Smooth muscle cell (in vitro differentiated cells): ENCODE measurements around the gene XIST. TPM values are rescaled to one million over a fixed set of nuclear protein-coding genes. Genes with fewer than 3 reads are reported as not detected.

Source experiments
- DNase-seq: peaks from one replicate; lab custom pipeline; 2025; ENCODE audit not compliant: unreplicated experiment; lab: John Stamatoyannopoulos, UW
- H2AFZ ChIP-seq: fragments of 200-600 bp; sonication (generic); 2 replicates; pipeline ENCODE4 v1.6.0; 2016; ENCODE audit warnings: antibody characterized with exemption, low read depth, mild to moderate bottlenecking
- H3F3A ChIP-seq: fragments of 200-600 bp; sonication (generic); 2 replicates; pipeline ENCODE4 v1.6.0; 2017; ENCODE audit warnings: antibody characterized with exemption, low read depth
- H3K27ac ChIP-seq: fragments of 200-600 bp; sonication (generic); 2 replicates; pipeline ENCODE4 v1.5.1; 2016; ENCODE audit warnings: low read depth, mild to moderate bottlenecking
- H3K27me3 ChIP-seq: fragments of 200-600 bp; sonication (generic); 2 replicates; pipeline ENCODE4 v1.6.1; 2016; ENCODE audit warnings: low read depth, mild to moderate bottlenecking
- H3K36me3 ChIP-seq: fragments of 200-600 bp; sonication (generic); 2 replicates; pipeline ENCODE4 v1.5.1; 2016; ENCODE audit warnings: low read depth
- H3K4me1 ChIP-seq: fragments of 200-600 bp; sonication (generic); 2 replicates; pipeline ENCODE4 v1.5.1; 2016; ENCODE audit warnings: low read depth
- H3K4me2 ChIP-seq: fragments of 200-600 bp; sonication (generic); 2 replicates; pipeline ENCODE4 v1.6.0; 2016; ENCODE audit warnings: mild to moderate bottlenecking
- H3K4me3 ChIP-seq: fragments of 200-600 bp; sonication (generic); 2 replicates; pipeline ENCODE4 v1.5.1; 2016; ENCODE audit warnings: mild to moderate bottlenecking
- H3K79me2 ChIP-seq: fragments of 200-600 bp; sonication (generic); 2 replicates; pipeline ENCODE4 v1.6.0; 2016; ENCODE audit warnings: low read depth, mild to moderate bottlenecking
- H3K9ac ChIP-seq: fragments of 200-600 bp; sonication (generic); 2 replicates; pipeline ENCODE4 v1.6.0; 2016; ENCODE audit warnings: low read depth
- H3K9me3 ChIP-seq: fragments of 200-600 bp; sonication (generic); replicated peaks from 2 replicates; pipeline ENCODE4 v1.5.1; 2016; ENCODE audit warnings: low read depth
- H4K20me1 ChIP-seq: fragments of 200-600 bp; sonication (generic); 2 replicates; pipeline ENCODE4 v1.6.0; 2016; ENCODE audit warnings: low read depth
- CTCF ChIP-seq: fragments of 200-600 bp; sonication (generic); IDR thresholded peaks from 2 replicates; pipeline ENCODE4 v1.5.1; 2017; ENCODE audit warnings: borderline replicate concordance, mild to moderate bottlenecking, antibody characterized with exemption; ENCODE audit not compliant: insufficient read depth, poor library complexity, severe bottlenecking
- WGBS: methylation state at CpG from one replicate; pipeline ENCODE4 v1.1.7; 2016; ENCODE audit warnings: low lambda C conversion rate; 5-methylcytosine and 5-hydroxymethylcytosine counted together
- polyA plus RNA-seq: library from polyadenylated mRNA; unstranded; fragments of >200 nt; fragmentation: Nextera tagmentation; extraction: Ambion mirVana; gene quantifications from 2 replicates; pipeline ENCODE4 v1.2.1, GENCODE V29; 2016
- total RNA-seq: library from RNA; depleted of rRNA; stranded (reverse); fragments of >200 nt; gene quantifications from 2 replicates; pipeline ENCODE4 v1.2.3, GENCODE V29; 2014

The XIST gene
- total and polyA plus RNA-seq, 2 experiments from 2014 or later, result not detected

DNA sequence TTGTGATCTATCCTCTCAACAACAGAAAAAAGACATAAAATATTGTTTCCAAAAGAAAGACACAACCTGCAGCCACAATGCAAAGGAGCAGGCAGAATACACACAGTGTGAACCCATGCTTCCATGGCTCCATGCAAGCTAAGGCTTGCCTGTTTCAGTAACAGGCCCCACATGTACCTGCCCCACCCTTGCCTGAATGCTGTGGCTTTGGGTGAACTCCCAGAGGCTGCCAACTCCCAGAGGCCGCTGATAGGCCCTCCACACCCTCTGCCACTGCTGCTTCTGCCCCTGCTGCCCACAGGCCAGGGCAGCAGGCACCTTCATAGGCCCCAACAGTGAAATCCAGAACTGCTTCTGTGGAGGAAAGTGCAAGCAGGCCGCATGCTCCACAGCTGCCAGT is 24.4 kb upstream of the XIST start:
- Histone ChIP-seq H3K4me3 (no peak overlapping the region), H3K9ac (no peak overlapping the region), H3K27me3 (no peaks in the 10 kb centered on the region), H4K20me1 (no peaks in the 10 kb centered on the region), H3K9me3 (no peaks in the 10 kb centered on the region), H3K36me3 (no peaks in the 10 kb centered on the region), H3K27ac (no peak overlapping the region), H3K79me2 (no peaks in the 10 kb centered on the region), H3F3A (no peaks in the 10 kb centered on the region), H3K4me2 (no peak overlapping the region), H2AFZ (no peak overlapping the region), H3K4me1 (no peaks in the 10 kb centered on the region)
- TF ChIP-seq CTCF, result no peak
- 82% methylated on average over 2 of the region's 2 CpGs for WGBS
- no peak for DNase-seq

- DNase-seq, result no peak
- no peak for TF ChIP-seq CTCF
- Histone ChIP-seq H3K36me3 (no peaks in the 10 kb centered on the region), H3K4me1 (no peaks in the 10 kb centered on the region), H3K4me3 (no peak overlapping the region), H3K4me2 (no peak overlapping the region), H3K27me3 (no peaks in the 10 kb centered on the region), H4K20me1 (no peaks in the 10 kb centered on the region), H3K79me2 (no peaks in the 10 kb centered on the region), H3K9me3 (no peaks in the 10 kb centered on the region), H2AFZ (no peak overlapping the region), H3K9ac (no peak overlapping the region), H3F3A (no peaks in the 10 kb centered on the region), H3K27ac (no peak overlapping the region)
- 96% methylated on average over 1 of the region's 1 CpG for WGBS
Measured at GRCh38 chrX:73868916-73869315, 16.4 kb upstream of the XIST start.

DNA sequence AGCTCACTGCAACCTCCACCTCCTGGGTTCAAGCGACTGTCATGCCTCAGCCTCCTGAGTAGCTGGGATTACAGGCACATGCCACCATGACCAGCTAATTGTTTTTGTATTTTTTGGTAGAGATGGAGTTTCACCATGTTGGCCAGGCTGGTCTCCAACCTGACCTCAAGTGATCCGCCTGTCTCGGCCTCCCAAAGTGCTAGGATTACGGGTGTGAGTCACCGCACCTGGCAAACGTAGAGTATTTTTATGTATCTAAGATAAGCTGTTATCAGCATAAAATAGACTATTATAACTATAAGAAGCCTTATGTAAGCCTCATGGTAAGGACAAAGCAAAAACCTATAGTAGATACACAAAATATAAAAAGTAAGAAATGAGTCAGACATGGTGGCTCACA is 14.6 kb upstream of the XIST start:
- H3K36me3 ChIP-seq, result no peaks in the 10 kb centered on the region
- H3K9ac ChIP-seq, result no peak overlapping the region
- H3K27me3 ChIP-seq, result no peaks in the 10 kb centered on the region
- H3K9me3 ChIP-seq, result no peaks in the 10 kb centered on the region
- H4K20me1 ChIP-seq, result no peaks in the 10 kb centered on the region
- H3K79me2 ChIP-seq, result no peaks in the 10 kb centered on the region
- no peak overlapping the region for H2AFZ ChIP-seq
- 88% methylated on average over 6 of the region's 6 CpGs for WGBS
- no peak overlapping the region for H3K4me2 ChIP-seq
- H3K4me3 ChIP-seq, result no peak overlapping the region
- TF ChIP-seq CTCF, result no peak
- DNase-seq, result no peak
- H3K4me1 ChIP-seq, result no peaks in the 10 kb centered on the region
- no peak overlapping the region for H3K27ac ChIP-seq
- H3F3A ChIP-seq, result no peaks in the 10 kb centered on the region

DNA sequence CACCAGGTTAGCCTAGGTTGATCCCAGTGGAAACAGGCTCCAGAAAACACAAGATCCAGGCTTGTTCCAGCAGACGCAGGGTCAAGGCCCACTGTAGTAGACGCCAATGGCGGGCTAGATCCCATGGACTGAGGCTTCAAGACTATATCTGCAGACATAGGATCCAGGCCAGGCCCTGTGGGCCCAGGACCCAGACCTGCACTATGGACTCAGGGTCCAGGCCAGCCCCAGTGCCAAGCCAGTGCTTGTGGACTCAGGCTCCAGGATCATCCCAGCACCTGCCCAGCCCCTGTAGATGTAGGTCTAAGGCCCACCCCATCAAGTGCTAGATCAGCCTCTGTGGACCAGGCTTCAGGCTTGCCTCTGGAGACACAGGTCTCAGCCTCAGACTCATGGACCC is 11.3 kb upstream of the XIST start:
- no peaks in the 10 kb centered on the region for H4K20me1 ChIP-seq
- H3K9ac ChIP-seq, result no peak overlapping the region
- 100% methylated on average over 3 of the region's 3 CpGs for WGBS
- no peak overlapping the region for H3K27ac ChIP-seq
- DNase-seq, result no peak
- no peak overlapping the region for H3K4me2 ChIP-seq
- no peak overlapping the region for H3K4me3 ChIP-seq
- H2AFZ ChIP-seq, result no peak overlapping the region
- no peaks in the 10 kb centered on the region for H3K79me2 ChIP-seq
- H3K4me1 ChIP-seq, result no peaks in the 10 kb centered on the region
- no peaks in the 10 kb centered on the region for H3F3A ChIP-seq
- H3K27me3 ChIP-seq, result no peaks in the 10 kb centered on the region
- H3K36me3 ChIP-seq, result no peaks in the 10 kb centered on the region
- H3K9me3 ChIP-seq, result no peaks in the 10 kb centered on the region
- TF ChIP-seq CTCF, result no peak
